ENCODE measurements around the gene USP44. TPM values are rescaled to one million over a fixed set of nuclear protein-coding genes. Genes with fewer than 3 reads are reported as not detected.

The USP44 gene
- total RNA-seq, 2 donors from 2014 or later = 1.6 to 2.2 TPM

- no peaks in the 10 kb centered on the region for H3K9me3 ChIP-seq (ENCODE audit: control insufficient read depth, low read length, poor library complexity, severe bottlenecking)
- no peak for ATAC-seq
- DNase-seq = no peak
- peaks cover 18% of the 10 kb centered on the region for H3K27me3 Mint-ChIP-seq
- H3K27ac Mint-ChIP-seq = peak overlapping the region; percentile 8
- H3K36me3 Mint-ChIP-seq (ENCODE audit: low read depth) = no peaks in the 10 kb centered on the region
- peaks cover 15% of the 10 kb centered on the region for H3K4me1 Mint-ChIP-seq
- no peak overlapping the region for H3K4me3 Mint-ChIP-seq
Observed at GRCh38 chr12:95544756-95545155, 6.5 kb downstream of the USP44 start.

- no peak overlapping the region for H3K27ac Mint-ChIP-seq
Observed at GRCh38 chr12:95543305-95543704, 8.0 kb downstream of the USP44 start.

GRCh38 chr12:95541436-95541835, 9.8 kb downstream of the USP44 start:
- no peak overlapping the region for H3K27ac Mint-ChIP-seq
- peaks cover 5% of the 10 kb centered on the region for H3K4me1 Mint-ChIP-seq
- H3K36me3 Mint-ChIP-seq (ENCODE audit: low read depth) = no peaks in the 10 kb centered on the region
- ATAC-seq (no peak), DNase-seq (no peak)
- H3K4me3 Mint-ChIP-seq = no peak overlapping the region
- H3K27me3 Mint-ChIP-seq = peaks cover 7% of the 10 kb centered on the region
- H3K9me3 ChIP-seq (ENCODE audit: control insufficient read depth, low read length, poor library complexity, severe bottlenecking) = no peaks in the 10 kb centered on the region

More at GRCh38 chr12:95543305-95543704, 8.0 kb downstream of the USP44 start:
- no peak for ATAC-seq
- H3K36me3 Mint-ChIP-seq (ENCODE audit: low read depth) = no peaks in the 10 kb centered on the region
- no peaks in the 10 kb centered on the region for H3K9me3 ChIP-seq (ENCODE audit: control insufficient read depth, low read length, poor library complexity, severe bottlenecking)
- peaks cover 18% of the 10 kb centered on the region for H3K27me3 Mint-ChIP-seq
- DNase-seq = no peak
- peaks cover 15% of the 10 kb centered on the region for H3K4me1 Mint-ChIP-seq
- no peak overlapping the region for H3K4me3 Mint-ChIP-seq

- Mint-ChIP-seq H3K4me1 (peaks cover 3% of the 10 kb centered on the region), H3K4me3 (no peak overlapping the region), H3K27ac (no peak overlapping the region), H3K36me3 (ENCODE audit: low read depth) (peaks cover 2% of the 10 kb centered on the region), H3K27me3 (peaks cover 10% of the 10 kb centered on the region)
- ATAC-seq = no peak
- no peak for DNase-seq
- no peaks in the 10 kb centered on the region for H3K9me3 ChIP-seq (ENCODE audit: control insufficient read depth, low read length, poor library complexity, severe bottlenecking)
Observed at GRCh38 chr12:95538656-95539055, 12.6 kb downstream of the USP44 start.

GRCh38 chr12:95538006-95538405, 13.3 kb downstream of the USP44 start:
- Mint-ChIP-seq H3K36me3 (ENCODE audit: low read depth) (peaks cover 2% of the 10 kb centered on the region), H3K4me3 (no peak overlapping the region), H3K4me1 (peaks cover 3% of the 10 kb centered on the region), H3K27me3 (peaks cover 11% of the 10 kb centered on the region), H3K27ac (no peak overlapping the region)
- no peak for ATAC-seq
- H3K9me3 ChIP-seq (ENCODE audit: control insufficient read depth, low read length, poor library complexity, severe bottlenecking) = no peaks in the 10 kb centered on the region
- DNase-seq = no peak

GRCh38 chr12:95533985-95534384, 17.3 kb downstream of the USP44 start:
- ATAC-seq (no peak), DNase-seq (no peak)
- peaks cover 2% of the 10 kb centered on the region for H3K36me3 Mint-ChIP-seq (ENCODE audit: low read depth)
- no peak overlapping the region for H3K4me3 Mint-ChIP-seq
- H3K27ac Mint-ChIP-seq = peak overlapping the region; percentile 82
- H3K9me3 ChIP-seq (ENCODE audit: control insufficient read depth, low read length, poor library complexity, severe bottlenecking) = no peaks in the 10 kb centered on the region
- H3K4me1 Mint-ChIP-seq = peaks cover 6% of the 10 kb centered on the region
- peaks cover 11% of the 10 kb centered on the region for H3K27me3 Mint-ChIP-seq

GRCh38 chr12:95532851-95533250, 18.4 kb downstream of the USP44 start:
- H3K4me3 Mint-ChIP-seq = no peak overlapping the region
- no peak overlapping the region for H3K27ac Mint-ChIP-seq
- H3K4me1 Mint-ChIP-seq = peaks cover 8% of the 10 kb centered on the region
- no peaks in the 10 kb centered on the region for H3K9me3 ChIP-seq (ENCODE audit: control insufficient read depth, low read length, poor library complexity, severe bottlenecking)
- H3K36me3 Mint-ChIP-seq (ENCODE audit: low read depth) = peaks cover 2% of the 10 kb centered on the region
- DNase-seq (no peak), ATAC-seq (no peak)
- H3K27me3 Mint-ChIP-seq = peaks cover 11% of the 10 kb centered on the region

- no peak for DNase-seq
- Mint-ChIP-seq H3K36me3 (ENCODE audit: low read depth) (peaks cover 2% of the 10 kb centered on the region), H3K27ac (peak overlapping the region; percentile 80), H3K4me1 (peaks cover 8% of the 10 kb centered on the region), H3K4me3 (no peak overlapping the region), H3K27me3 (peaks cover 11% of the 10 kb centered on the region)
- ATAC-seq = no peak
- H3K9me3 ChIP-seq (ENCODE audit: control insufficient read depth, low read length, poor library complexity, severe bottlenecking) = no peaks in the 10 kb centered on the region
Observed at GRCh38 chr12:95529693-95530225, 21.5 kb downstream of the USP44 start.

GRCh38 chr12:95528431-95528830, 22.8 kb downstream of the USP44 start:
- Mint-ChIP-seq H3K36me3 (ENCODE audit: low read depth) (no peaks in the 10 kb centered on the region), H3K27me3 (no peaks in the 10 kb centered on the region), H3K4me3 (no peak overlapping the region), H3K27ac (no peak overlapping the region), H3K4me1 (peaks cover 5% of the 10 kb centered on the region)
- DNase-seq (no peak), ATAC-seq (no peak)
- no peaks in the 10 kb centered on the region for H3K9me3 ChIP-seq (ENCODE audit: control insufficient read depth, low read length, poor library complexity, severe bottlenecking)

- Mint-ChIP-seq H3K4me1 (no peaks in the 10 kb centered on the region), H3K27ac (no peak overlapping the region), H3K27me3 (no peaks in the 10 kb centered on the region), H3K4me3 (no peak overlapping the region), H3K36me3 (ENCODE audit: low read depth) (no peaks in the 10 kb centered on the region)
- ATAC-seq = no peak
- H3K9me3 ChIP-seq (ENCODE audit: control insufficient read depth, low read length, poor library complexity, severe bottlenecking) = no peaks in the 10 kb centered on the region
- no peak for DNase-seq
Observed at GRCh38 chr12:95522692-95523091, 28.6 kb downstream of the USP44 start.

GRCh38 chr12:95520816-95521215, 30.5 kb downstream of the USP44 start:
- ATAC-seq = no peak
- Mint-ChIP-seq H3K27me3 (no peaks in the 10 kb centered on the region), H3K36me3 (ENCODE audit: low read depth) (no peaks in the 10 kb centered on the region), H3K4me3 (no peak overlapping the region), H3K4me1 (no peaks in the 10 kb centered on the region), H3K27ac (no peak overlapping the region)
- DNase-seq = no peak
- no peaks in the 10 kb centered on the region for H3K9me3 ChIP-seq (ENCODE audit: control insufficient read depth, low read length, poor library complexity, severe bottlenecking)

- no peak for DNase-seq
- no peaks in the 10 kb centered on the region for H3K9me3 ChIP-seq (ENCODE audit: control insufficient read depth, low read length, poor library complexity, severe bottlenecking)
- no peak overlapping the region for H3K4me3 Mint-ChIP-seq
- H3K27me3 Mint-ChIP-seq = no peaks in the 10 kb centered on the region
- no peaks in the 10 kb centered on the region for H3K36me3 Mint-ChIP-seq (ENCODE audit: low read depth)
- no peak for ATAC-seq
- H3K27ac Mint-ChIP-seq = no peak overlapping the region
- no peaks in the 10 kb centered on the region for H3K4me1 Mint-ChIP-seq
Observed at GRCh38 chr12:95518944-95519343, 32.3 kb downstream of the USP44 start.

- no peaks in the 10 kb centered on the region for H3K9me3 ChIP-seq (ENCODE audit: control insufficient read depth, low read length, poor library complexity, severe bottlenecking)
- Mint-ChIP-seq H3K27ac (no peak overlapping the region), H3K4me1 (no peaks in the 10 kb centered on the region), H3K27me3 (no peaks in the 10 kb centered on the region), H3K36me3 (ENCODE audit: low read depth) (peaks cover 2% of the 10 kb centered on the region), H3K4me3 (no peak overlapping the region)
- ATAC-seq = no peak
- DNase-seq = no peak
Observed at GRCh38 chr12:95517246-95517645, 34.0 kb downstream of the USP44 start.

- Mint-ChIP-seq H3K4me1 (no peaks in the 10 kb centered on the region), H3K27ac (no peak overlapping the region), H3K4me3 (no peak overlapping the region), H3K27me3 (no peaks in the 10 kb centered on the region), H3K36me3 (ENCODE audit: low read depth) (peaks cover 5% of the 10 kb centered on the region)
- DNase-seq = no peak
- no peak for ATAC-seq
- no peaks in the 10 kb centered on the region for H3K9me3 ChIP-seq (ENCODE audit: control insufficient read depth, low read length, poor library complexity, severe bottlenecking)
Observed at GRCh38 chr12:95516757-95517156, 34.5 kb downstream of the USP44 start.
